Measurements from ENCODE around the gene SH2D2A.

- no peak for TF ChIP-seq CTCF (IDR thresholded peaks at IDR 0.05)
- TF ChIP-seq POLR2A (IDR thresholded peaks at IDR 0.05) = no peak
Observed at GRCh38 chr1:156767879-156768604, 48.6 kb downstream of the SH2D2A start.

Measured in uterus (tissue), 2 donors.